Measurements from ENCODE around the gene NDUFA5.

NDUFA5 gene

GRCh38 chr7:123557398-123558288, at the start of gene NDUFA5:
NDUFA5 (minus strand) TSS chr7:123557818; CDS start chr7:123557795, 23 bp downstream.
- DNase-seq = peak; percentile 97

DNA sequence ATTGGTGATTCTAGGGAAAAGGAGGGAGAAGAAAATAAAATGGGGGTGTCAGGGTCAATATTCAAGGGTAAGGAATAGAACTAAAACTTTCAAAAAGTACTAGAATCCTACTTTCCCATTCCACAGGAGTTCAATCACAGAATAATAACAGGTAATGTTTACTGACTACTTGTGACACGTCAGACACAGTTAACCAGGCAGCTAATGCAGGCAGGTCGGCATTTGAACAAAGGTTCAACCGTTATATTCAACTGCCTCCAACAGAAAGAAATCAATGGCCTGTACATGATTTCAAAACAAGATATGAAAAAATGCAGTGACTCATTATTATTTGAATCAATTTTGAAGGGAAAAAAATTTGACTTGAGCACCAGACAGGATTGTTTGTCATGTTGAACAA, 47.1 kb upstream of the NDUFA5 start:
- DNase-seq = no peak

DNA sequence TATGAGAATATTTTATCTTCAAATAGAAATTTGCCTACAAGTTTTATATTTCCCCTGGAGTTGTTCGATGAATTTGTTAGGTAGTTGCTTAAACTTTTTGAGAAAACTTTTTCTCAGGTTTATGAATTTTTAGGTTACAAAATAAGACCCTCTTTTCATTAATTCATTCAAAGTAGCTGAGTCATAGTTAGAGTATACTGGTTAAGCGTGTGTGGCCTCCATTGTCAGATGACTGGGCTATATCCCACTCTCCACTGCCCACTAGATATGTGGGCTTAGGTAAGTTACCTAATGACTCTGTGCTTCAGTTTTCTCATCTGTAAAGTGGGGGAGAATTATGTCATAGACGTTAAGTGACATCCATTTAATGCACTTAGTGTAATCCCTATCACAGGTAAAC, 45.0 kb upstream of the NDUFA5 start:
- DNase-seq = no peak

GRCh38 chr7:123601530-123601929, 43.9 kb upstream of the NDUFA5 start, which contains the start of gene ASB15:
ASB15 (plus strand) TSS chr7:123601821; CDS start chr7:123614503, 12,682 bp downstream.
- no peak for DNase-seq

GRCh38 chr7:123600876-123601275, 43.3 kb upstream of the NDUFA5 start:
- no peak for DNase-seq

DNA sequence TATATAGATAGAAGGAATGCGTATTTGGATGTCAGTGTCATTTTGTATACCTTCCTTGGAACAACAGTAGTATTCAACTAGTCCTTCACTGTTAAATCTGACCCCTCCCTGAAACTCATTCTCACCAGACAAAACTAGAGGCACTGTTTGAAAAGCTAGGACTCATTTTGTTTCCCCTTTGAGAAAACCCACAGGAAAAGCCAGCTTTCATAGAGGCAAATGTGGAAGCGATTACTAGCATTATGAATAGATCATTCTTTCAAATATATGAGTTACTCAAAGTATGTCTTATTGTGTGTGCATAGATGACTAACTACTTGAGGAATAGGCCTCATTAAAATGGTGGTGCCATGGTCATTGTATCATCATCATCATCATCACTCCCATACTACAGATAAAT, 42.1 kb upstream of the NDUFA5 start:
- no peak for DNase-seq

GRCh38 chr7:123598657-123599056, 41.0 kb upstream of the NDUFA5 start:
- no peak for DNase-seq

DNA sequence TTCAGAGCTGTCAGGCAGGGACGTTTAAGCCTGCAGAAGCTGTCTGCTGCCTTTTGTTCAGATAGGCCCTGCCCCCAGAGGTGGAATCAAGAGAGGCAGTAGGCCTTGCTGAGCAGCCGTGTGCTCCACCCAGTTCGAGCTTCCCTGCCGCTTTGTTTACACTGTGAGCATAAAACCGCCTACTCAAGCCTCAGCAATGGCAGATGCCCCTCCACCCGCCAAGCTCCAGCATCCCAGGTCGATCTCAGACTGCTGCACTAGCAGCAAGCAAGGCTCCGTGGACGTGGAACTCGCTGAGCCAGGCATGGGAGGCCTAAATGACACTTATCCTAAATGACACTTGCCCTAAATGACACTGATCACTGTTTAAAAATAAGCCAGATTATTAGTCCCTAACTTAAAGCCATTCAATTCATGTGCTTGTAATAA, 37.2 kb upstream of the NDUFA5 start:
- no peak for DNase-seq

- DNase-seq = no peak
Measured at GRCh38 chr7:123588376-123588775, 30.8 kb upstream of the NDUFA5 start.

DNA sequence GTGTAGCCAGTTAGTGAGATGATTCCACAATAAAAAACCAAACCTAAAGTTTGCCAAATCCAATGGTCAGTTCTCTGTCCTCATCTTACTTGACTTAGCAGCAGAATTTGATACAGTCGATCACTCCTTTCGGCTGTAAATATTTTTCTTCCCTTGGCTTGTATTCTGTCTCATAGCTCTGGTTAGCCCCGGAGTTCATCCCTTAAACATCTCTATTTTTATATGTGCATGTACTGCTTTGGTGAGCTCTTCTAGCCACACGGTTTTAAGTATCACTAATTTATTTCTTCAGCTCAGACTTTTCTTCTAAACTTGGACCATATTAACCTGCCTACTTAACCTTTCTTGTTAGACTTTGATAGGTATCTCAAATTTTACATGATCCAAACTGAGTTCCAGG, 26.2 kb upstream of the NDUFA5 start:
- DNase-seq = no peak

DNA sequence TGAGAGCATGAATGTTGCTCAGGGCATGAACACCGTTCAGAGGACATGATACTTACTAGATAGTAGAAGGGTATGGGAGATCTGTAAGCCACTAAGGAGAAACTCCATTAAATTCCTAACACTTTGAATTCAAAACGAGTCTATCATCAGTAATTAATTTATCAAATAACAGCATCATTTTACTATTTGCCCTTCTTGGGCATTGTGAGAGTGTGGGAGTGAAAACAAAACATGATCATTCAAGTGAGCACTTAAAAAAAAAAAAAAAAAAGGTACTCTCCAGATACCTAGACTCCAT, 23.5 kb upstream of the NDUFA5 start:
- DNase-seq = no peak

GRCh38 chr7:123580406-123581161, 23.0 kb upstream of the NDUFA5 start:
- DNase-seq = no peak

- no peak for DNase-seq
Measured at GRCh38 chr7:123579416-123579815, 21.8 kb upstream of the NDUFA5 start.

GRCh38 chr7:123573896-123574467, 16.4 kb upstream of the NDUFA5 start:
- DNase-seq = no peak

DNA sequence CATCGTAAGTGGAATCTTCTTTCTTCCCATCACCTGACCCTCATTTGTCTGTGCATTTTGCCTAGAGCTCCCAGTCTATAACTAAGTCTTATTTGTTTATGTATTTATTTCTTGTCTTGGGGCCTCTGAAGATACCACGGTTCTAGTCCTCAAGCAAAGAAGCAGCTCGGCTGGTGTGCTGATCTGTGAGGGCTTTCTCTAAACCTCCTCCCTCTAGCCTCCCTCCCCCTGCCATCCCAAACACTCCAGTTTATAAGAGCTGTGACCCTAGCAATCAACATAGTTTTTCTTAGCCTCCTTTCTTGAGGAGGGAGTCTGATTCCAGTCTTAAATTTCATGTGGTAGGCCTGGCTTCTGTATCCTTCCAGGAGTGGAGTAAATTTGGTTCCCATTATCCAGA, 15.7 kb upstream of the NDUFA5 start:
- no peak for DNase-seq

DNA sequence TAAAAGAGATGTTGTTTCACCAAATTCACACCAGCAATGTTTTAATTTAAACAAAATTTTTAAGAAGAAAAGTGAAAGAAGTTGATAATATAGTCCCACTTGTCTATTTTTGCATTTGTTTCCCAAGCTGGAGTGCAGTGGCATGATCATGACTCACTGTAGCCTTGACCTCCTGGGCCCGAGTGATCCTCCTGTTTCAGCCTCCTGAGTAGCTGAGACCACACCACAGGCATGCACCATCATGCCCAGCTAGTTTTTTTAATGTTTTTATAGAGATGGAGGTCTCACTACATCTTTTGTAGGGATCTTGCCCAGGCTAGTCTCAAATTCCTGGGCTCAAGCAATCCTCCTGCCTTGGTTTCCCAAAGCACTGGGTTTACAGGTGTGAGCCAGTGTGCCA, 14.1 kb upstream of the NDUFA5 start:
- DNase-seq = no peak

DNA sequence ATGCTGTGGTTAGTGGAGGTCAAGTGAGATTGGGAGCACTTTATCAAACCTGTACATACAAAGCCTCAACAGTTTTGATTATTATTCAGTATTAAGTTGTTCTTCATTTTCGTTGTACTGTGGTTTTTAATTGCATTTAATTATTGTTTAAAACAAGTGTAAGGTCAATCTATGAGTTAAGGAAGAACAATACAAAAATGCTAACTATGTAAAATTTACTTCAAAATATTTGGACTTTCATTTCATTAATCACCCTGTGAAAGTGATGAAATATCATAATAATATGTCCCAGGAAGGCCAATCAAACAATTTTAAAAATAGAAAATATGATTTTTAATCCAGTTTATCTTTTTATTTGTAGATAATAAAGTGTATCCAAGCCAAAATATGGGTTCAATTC, 13.6 kb upstream of the NDUFA5 start:
- no peak for DNase-seq

DNA sequence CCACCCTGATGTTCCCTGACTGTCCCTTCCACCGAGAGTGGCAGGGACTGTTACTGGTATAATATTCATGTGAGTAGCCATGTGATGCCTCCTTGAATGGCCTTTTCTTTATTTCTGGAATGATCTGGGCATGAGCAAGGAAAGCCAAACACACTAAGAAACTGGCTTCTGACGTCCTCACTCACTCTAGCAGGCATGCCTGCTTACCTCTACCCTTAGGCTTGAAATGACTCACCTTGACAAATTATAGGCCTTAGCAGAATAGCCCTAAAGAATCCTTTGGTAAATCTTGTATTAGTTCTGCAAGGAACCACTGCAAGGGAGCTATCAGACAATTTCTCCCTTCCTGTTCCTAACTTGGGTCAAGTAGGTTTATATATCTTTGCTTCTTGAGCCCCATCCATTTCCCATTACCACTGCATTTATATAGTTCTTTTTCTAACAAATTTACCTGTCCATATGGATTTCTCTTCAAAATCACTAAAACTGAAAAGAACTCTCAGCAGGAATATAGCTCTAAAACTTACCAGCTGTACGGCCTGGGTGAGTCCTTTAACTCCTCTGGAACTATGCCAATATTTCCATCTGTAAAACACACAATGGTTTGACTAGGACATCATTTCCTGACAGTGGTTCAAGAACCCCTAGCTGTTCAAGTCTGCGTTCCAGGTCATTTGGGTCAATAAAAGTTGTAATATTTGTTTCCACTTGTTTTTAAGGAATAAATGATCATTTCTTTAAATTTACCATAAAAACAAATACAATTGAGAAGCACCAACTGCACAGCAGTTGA, 13.0 kb upstream of the NDUFA5 start:
- DNase-seq = no peak

- no peak for DNase-seq
Measured at GRCh38 chr7:123569352-123570010, 11.9 kb upstream of the NDUFA5 start.

- DNase-seq = no peak
Measured at GRCh38 chr7:123562121-123562520, 4.5 kb upstream of the NDUFA5 start.

- DNase-seq = no peak
Measured at GRCh38 chr7:123558289-123558874, 764 bp upstream of the NDUFA5 start.

DNA sequence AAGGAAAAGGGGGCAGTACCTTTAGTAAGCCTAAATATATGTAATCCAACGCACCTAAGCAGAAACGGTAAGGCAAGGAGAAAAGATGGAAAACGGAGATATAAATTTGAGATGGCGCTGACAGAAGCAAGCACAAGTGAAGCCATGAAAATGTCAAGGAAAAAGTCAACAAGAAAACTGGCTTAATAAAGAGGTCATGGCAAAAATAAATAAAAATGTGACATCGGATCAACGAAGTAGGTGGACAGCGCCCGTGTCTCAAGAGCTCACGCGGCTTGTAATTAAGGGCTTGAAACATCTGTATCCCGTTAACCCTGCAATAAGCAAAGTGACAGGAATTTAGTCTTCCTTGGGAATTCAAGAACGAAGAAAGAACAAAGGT, 611 bp downstream of the NDUFA5 start:
- no peak for DNase-seq

Measured in CD4-positive, alpha-beta T cell treated with Interferon gamma for 1 hour (primary cell).